C4-2B (cell line): ENCODE data around the gene KRT3.

Experiments used
- CTCF ChIP-seq: fragments of 450-650 bp; conservative IDR thresholded peaks from 2 replicates; pipeline ENCODE4 v1.5.1; 2017; ENCODE audit warnings: mild to moderate bottlenecking
- ZFX ChIP-seq: fragments of 450-650 bp; IDR thresholded peaks from 2 replicates; pipeline ENCODE4 v1.6.1; 2017

- TF ChIP-seq CTCF (no peak), ZFX (no peak)
These were observed 43.7 kb upstream of the KRT3 start for GRCh38 chr12:52839436-52840105.
